HepG2 (cell line): ENCODE measurements around the gene PYGB. TPM values are rescaled to one million over a fixed set of nuclear protein-coding genes. Genes with fewer than 3 reads are reported as not detected.

ENCODE experiments used
- ARHGAP35 ChIP-seq: sonication (generic); formaldehyde crosslinking; IDR thresholded peaks from 2 replicates; pipeline ENCODE4 v1.9.0; 2022; ENCODE audit warnings: mild to moderate bottlenecking, inconsistent platforms, moderate library complexity, missing genetic modification reagents, borderline replicate concordance
- CCDC6 ChIP-seq: sonication (generic); formaldehyde crosslinking; IDR thresholded peaks from 2 replicates; pipeline ENCODE4 v1.8.1; 2022; ENCODE audit warnings: mild to moderate bottlenecking, missing genetic modification reagents, moderate library complexity
- CTCF ChIP-seq: sonication (generic); formaldehyde crosslinking; IDR thresholded peaks from 2 replicates; pipeline ENCODE4 v1.5.0; 2020; ENCODE audit warnings: mild to moderate bottlenecking, missing genetic modification reagents, moderate library complexity
- E2F1 ChIP-seq: sonication (generic); formaldehyde crosslinking; IDR thresholded peaks from 2 replicates; pipeline ENCODE4 v1.5.0; 2020; ENCODE audit warnings: missing genetic modification reagents
- ERF ChIP-seq: IDR thresholded peaks from 2 replicates; pipeline ENCODE4 v1.6.1; 2018; ENCODE audit warnings: missing biosample characterization, missing genetic modification reagents
- GATAD1 ChIP-seq: IDR thresholded peaks from 2 replicates; pipeline ENCODE4 v1.6.1; 2016; ENCODE audit warnings: missing genetic modification reagents, missing compliant biosample characterization
- GPN1 ChIP-seq: sonication (generic); formaldehyde crosslinking; IDR thresholded peaks from 2 replicates; pipeline ENCODE4 v1.5.1; 2020; ENCODE audit warnings: missing genetic modification reagents, borderline replicate concordance
- HDAC1 ChIP-seq: sonication (generic); formaldehyde crosslinking; IDR thresholded peaks from 2 replicates; pipeline ENCODE4 v1.5.1; 2020; ENCODE audit warnings: mild to moderate bottlenecking, missing genetic modification reagents
- HOXA7 ChIP-seq: sonication (generic); formaldehyde crosslinking; IDR thresholded peaks from 2 replicates; pipeline ENCODE4 v1.8.1; 2022; ENCODE audit warnings: mild to moderate bottlenecking, missing genetic modification reagents, moderate library complexity
- MTA3 ChIP-seq: sonication (generic); formaldehyde crosslinking; IDR thresholded peaks from 2 replicates; pipeline ENCODE4 v1.4.0; 2020; ENCODE audit warnings: missing genetic modification reagents
- NFYC ChIP-seq: IDR thresholded peaks from 2 replicates; pipeline ENCODE4 v1.6.1; 2016; ENCODE audit warnings: missing genetic modification reagents, missing compliant biosample characterization
- NR2F2 ChIP-seq: IDR thresholded peaks from 2 replicates; pipeline ENCODE4 v1.6.1; 2012; ENCODE audit warnings: low read depth, inconsistent platforms, borderline replicate concordance
- RXRB ChIP-seq: IDR thresholded peaks from 2 replicates; pipeline ENCODE4 v1.6.1; 2016; ENCODE audit warnings: borderline replicate concordance, missing genetic modification reagents, missing compliant biosample characterization
- THRA ChIP-seq: sonication (generic); formaldehyde crosslinking; IDR thresholded peaks from 2 replicates; pipeline ENCODE4 v1.4.0; 2020; ENCODE audit warnings: missing genetic modification reagents, borderline replicate concordance
- ZBTB20 ChIP-seq: sonication (generic); formaldehyde crosslinking; IDR thresholded peaks from 2 replicates; pipeline ENCODE4 v1.8.1; 2023; ENCODE audit warnings: missing genetic modification reagents, low read depth, mild to moderate bottlenecking, borderline replicate concordance
- ZFP90 ChIP-seq: sonication (generic); formaldehyde crosslinking; IDR thresholded peaks from 2 replicates; pipeline ENCODE4 v1.8.0; 2022; ENCODE audit warnings: missing genetic modification reagents, mild to moderate bottlenecking, inconsistent platforms, borderline replicate concordance
- ZFX ChIP-seq: sonication (generic); formaldehyde crosslinking; IDR thresholded peaks from 2 replicates; pipeline ENCODE4 v1.4.0; 2020; ENCODE audit warnings: mild to moderate bottlenecking, low read depth, missing genetic modification reagents, moderate library complexity
- ZNF12 ChIP-seq: sonication (generic); formaldehyde crosslinking; IDR thresholded peaks from 2 replicates; pipeline ENCODE4 v1.5.0; 2020; ENCODE audit warnings: missing genetic modification reagents
- ZNF30 ChIP-seq: sonication (generic); formaldehyde crosslinking; IDR thresholded peaks from 2 replicates; pipeline ENCODE4 v1.5.0; 2020; ENCODE audit warnings: mild to moderate bottlenecking, missing genetic modification reagents
- ZNF567 ChIP-seq: sonication (generic); formaldehyde crosslinking; IDR thresholded peaks from 2 replicates; pipeline ENCODE4 v1.8.1; 2023; ENCODE audit warnings: mild to moderate bottlenecking, missing genetic modification reagents, borderline replicate concordance
- ZNF615 ChIP-seq: sonication (generic); formaldehyde crosslinking; IDR thresholded peaks from 2 replicates; pipeline ENCODE4 v1.5.0; 2020; ENCODE audit warnings: mild to moderate bottlenecking, missing genetic modification reagents, borderline replicate concordance
- ZNF660 ChIP-seq: sonication (generic); formaldehyde crosslinking; IDR thresholded peaks from 2 replicates; pipeline ENCODE4 v1.5.1; 2020; ENCODE audit warnings: mild to moderate bottlenecking, low read depth, missing genetic modification reagents, borderline replicate concordance
- ZNF7 ChIP-seq: IDR thresholded peaks from 2 replicates; pipeline ENCODE4 v1.6.1; 2016; ENCODE audit warnings: missing biosample characterization, missing genetic modification reagents
- ZNF703 ChIP-seq: sonication (generic); formaldehyde crosslinking; IDR thresholded peaks from 2 replicates; pipeline ENCODE4 v1.5.1; 2020; ENCODE audit warnings: missing genetic modification reagents, mild to moderate bottlenecking, moderate library complexity, borderline replicate concordance
- ZSCAN9 ChIP-seq: IDR thresholded peaks from 2 replicates; pipeline ENCODE4 v1.6.1; 2016; ENCODE audit warnings: borderline replicate concordance
- ZZZ3 ChIP-seq: sonication (generic); formaldehyde crosslinking; IDR thresholded peaks from 2 replicates; pipeline ENCODE4 v1.4.0; 2020; ENCODE audit warnings: missing genetic modification reagents, mild to moderate bottlenecking, borderline replicate concordance
- polyA plus RNA-seq, 8 experiments: library from polyadenylated mRNA; depleted of rRNA in 3 of 8; stranded (reverse) in 7 of 8; unstranded in 1 of 8; fragments of >200 nt; fragmentation: Illumina TruSeq in 4 of 8; extraction: Trizol in 4 of 8; gene quantifications; 2 replicates each; pipeline versions ENCODE4 v1.2.1 to v1.2.3, GENCODE V29; 2011 to 2016; ENCODE audit warnings: low read depth in 4 of 8, missing spikeins in 1 of 8, mixed read lengths in 1 of 8; ENCODE audit not compliant: insufficient read depth in 1 of 8
- total RNA-seq, 5 experiments: library from RNA; depleted of rRNA; stranded (reverse); fragments of >200 nt; fragmentation: Illumina TruSeq; extraction: Trizol; gene quantifications; 2 replicates each; pipeline ENCODE4 v1.2.3, GENCODE V29; 2016; ENCODE audit warnings: low read depth in 1 of 5

PYGB gene
- total and polyA plus RNA-seq, 2 of the 13 experiments (the other 11 are each of a cell fraction or from before 2014, with no cell fraction given) = 24.2 to 86.3 TPM

- peak; percentile 68; the same call in 1 of the 2 replicates for TF ChIP-seq THRA (CRISPR knock-in tag)
- no peak; the same call in 1 of the 2 replicates for TF ChIP-seq ZBTB20 (CRISPR knock-in tag)
- no peak; the same call in 1 of the 2 replicates for TF ChIP-seq CCDC6
- peak; percentile 78 for TF ChIP-seq ERF (CRISPR knock-in tag)
- no peak for TF ChIP-seq ZNF615
- TF ChIP-seq MTA3 (CRISPR knock-in tag) = no peak
- no peak for TF ChIP-seq HOXA7 (CRISPR knock-in tag)
- no peak; the same call in 1 of the 2 replicates for TF ChIP-seq NR2F2
- no peak for TF ChIP-seq ZNF703 (CRISPR knock-in tag)
- TF ChIP-seq CTCF = peak; percentile 100
- TF ChIP-seq ZFP90 = peak; percentile 90
- TF ChIP-seq GPN1 (CRISPR knock-in tag) = no peak
- TF ChIP-seq ZSCAN9 (CRISPR knock-in tag) = peak; percentile 46; the same call in 1 of the 2 replicates
- TF ChIP-seq E2F1 (CRISPR knock-in tag) = no peak
- no peak for TF ChIP-seq ZZZ3 (CRISPR knock-in tag)
- TF ChIP-seq ZNF30 (CRISPR knock-in tag) = no peak
- peak; percentile 70 for TF ChIP-seq ZFX
- TF ChIP-seq ZNF12 = 0 out of 2 replicates have a peak, but pooled peaks have one; percentile 60
- TF ChIP-seq RXRB (CRISPR knock-in tag) = peak; percentile 78; the same call in 1 of the 2 replicates
- no peak; the same call in 1 of the 2 replicates for TF ChIP-seq ZNF7 (CRISPR knock-in tag)
- no peak for TF ChIP-seq NFYC (CRISPR knock-in tag)
- peak; percentile 86 for TF ChIP-seq ARHGAP35 (CRISPR knock-in tag)
- peak; percentile 21; the same call in 1 of the 2 replicates for TF ChIP-seq HDAC1 (CRISPR knock-in tag)
- peak; percentile 92; the same call in 1 of the 2 replicates for TF ChIP-seq ZNF567 (CRISPR knock-in tag)
- peak; percentile 77 for TF ChIP-seq GATAD1
- no peak for TF ChIP-seq ZNF660 (CRISPR knock-in tag)
Observed at GRCh38 chr20:25294459-25295385, 46.8 kb downstream of the PYGB start (continued).
